Stimulated activated CD8-positive, alpha-beta memory T cell treated with anti-CD3 and anti-CD28 coated beads, Interleukin-12 subunit alpha, Interleukin-12 subunit beta, amount 100 ng/mL, for 4 hours (primary cell): ENCODE results near the gene SNAP25.

Experiments used
- DNase-seq: peaks from one replicate; pipeline ENCODE4 v3.0.0-alpha.2; 2020; ENCODE audit warnings: low read depth

Gene SNAP25

DNA sequence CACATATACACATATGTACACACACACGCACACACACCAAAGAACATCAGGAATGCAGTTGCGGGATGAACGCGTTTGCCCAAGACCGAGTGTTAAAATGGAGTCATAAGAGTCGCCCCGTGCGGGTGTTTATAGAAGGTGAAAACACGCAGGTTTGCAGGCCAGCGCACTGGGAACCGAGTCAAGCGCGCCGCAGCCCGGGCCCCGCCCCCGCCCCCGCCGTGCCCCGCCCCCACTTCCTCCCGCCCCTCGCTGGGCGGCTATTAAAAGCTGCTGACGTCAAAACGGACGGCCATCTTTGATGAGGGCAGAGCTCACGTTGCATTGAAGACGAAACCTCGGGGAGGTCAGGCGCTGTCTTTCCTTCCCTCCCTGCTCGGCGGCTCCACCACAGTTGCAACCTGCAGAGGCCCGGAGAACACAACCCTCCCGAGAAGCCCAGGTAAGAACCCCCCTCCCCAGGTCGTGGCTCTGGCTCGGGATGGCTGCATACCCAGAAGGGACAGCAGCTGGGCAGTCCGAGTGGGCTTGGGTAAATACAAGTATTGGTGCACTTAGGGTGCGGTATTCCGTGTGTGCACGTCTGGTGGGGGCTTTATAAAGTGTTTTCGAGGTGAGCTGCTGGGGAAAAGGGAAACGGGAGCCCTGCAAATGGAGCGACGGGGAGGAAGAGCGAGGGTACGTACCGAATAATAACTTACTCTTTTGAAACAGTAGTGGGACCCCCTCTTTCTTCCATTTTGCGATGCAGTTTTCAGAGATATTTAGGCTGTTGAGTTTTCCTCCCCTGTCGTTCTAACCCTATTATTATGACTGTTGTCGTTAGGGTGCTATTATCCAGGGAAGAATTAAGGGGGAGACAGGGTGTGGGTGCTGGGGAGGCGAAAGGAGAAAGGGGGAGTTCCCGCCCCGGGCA, at the start of gene SNAP25:
Gene SNAP25, plus strand, starts transcription at position 295 of the 916 bp plus-strand sequence. CDS start 56,662 bp downstream, outside the sequence.
- no peak for DNase-seq

DNA sequence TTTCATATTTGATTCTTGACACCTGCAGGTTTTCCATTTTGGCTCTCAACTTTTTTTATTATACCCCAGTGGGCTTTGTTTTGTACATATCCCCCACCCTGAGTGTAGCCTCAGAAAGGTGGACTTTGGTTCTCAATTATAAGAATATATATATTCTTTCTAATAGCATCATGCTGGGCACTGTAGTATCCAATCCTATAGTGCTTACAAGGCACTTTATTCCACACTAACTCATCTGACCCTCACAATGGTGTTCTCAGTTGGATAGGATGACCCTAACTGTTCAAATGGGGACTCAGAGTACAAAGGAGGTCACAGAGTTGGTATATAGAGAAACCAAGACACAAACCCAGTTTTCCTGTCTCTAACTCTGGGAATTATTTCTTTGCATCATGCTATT, 48.9 kb upstream of the SNAP25 start:
- no peak for DNase-seq

DNA sequence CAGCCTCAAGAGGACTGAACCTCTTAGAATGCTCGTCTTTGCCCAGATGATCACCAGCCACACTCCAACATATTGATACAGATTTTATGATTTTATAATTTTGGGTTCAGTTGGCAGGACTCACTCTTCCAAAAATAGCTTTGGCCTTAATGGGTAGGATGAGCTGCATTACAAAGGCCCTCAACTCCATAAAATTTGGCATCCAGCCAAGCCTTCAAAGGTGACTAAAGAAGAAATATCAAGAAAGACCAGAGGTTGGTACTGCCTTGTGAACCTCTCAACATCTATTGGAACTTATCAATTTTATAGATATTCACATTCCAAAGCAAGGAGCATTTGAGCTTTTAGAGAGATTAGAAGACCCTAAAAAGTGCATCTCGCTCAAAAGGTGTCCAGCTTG, 48.4 kb upstream of the SNAP25 start:
- DNase-seq, result no peak

DNA sequence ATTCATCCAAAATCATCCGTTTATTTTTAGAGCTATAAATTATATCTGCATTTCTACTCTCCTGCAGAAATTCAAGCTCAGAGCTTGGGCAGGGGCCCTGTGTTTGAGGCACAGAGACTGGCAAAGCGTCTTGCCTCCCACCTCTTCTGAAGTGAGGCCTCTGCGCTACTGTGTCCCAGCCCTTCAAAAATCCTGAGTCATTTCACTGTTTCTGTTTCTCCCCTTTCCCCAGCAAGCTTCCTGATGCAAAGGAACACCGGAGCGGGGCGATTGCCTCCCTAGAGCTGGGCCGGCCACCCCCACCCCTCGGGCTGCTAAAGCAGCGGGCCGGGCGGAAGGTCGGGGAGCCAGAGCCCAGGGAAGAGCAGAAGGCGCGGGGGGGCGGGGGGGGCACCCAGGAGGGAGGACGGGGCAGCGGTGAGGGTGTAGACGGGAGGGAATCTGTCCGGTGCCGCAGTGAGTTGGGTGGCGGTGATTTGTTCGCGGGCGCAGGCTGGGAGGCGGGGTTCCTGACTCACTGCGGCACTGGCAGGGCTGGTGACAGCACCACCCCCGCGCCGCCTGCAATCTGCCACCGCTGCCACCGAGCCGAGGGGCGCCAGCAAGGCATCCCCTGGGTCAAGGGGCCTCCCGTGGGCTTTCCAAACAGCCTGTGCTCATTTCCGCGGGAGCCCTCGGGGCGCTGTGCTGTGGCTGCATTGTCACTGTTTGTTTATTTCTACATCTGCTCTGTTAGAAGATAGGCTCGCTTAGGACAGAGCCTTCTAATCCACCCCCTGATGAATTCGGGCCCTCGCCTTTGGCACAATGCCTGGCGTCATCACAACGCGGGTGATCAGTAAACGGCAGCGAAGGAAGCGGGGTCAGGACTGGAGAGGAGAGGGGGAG, 46.5 kb upstream of the SNAP25 start:
- no peak for DNase-seq

DNA sequence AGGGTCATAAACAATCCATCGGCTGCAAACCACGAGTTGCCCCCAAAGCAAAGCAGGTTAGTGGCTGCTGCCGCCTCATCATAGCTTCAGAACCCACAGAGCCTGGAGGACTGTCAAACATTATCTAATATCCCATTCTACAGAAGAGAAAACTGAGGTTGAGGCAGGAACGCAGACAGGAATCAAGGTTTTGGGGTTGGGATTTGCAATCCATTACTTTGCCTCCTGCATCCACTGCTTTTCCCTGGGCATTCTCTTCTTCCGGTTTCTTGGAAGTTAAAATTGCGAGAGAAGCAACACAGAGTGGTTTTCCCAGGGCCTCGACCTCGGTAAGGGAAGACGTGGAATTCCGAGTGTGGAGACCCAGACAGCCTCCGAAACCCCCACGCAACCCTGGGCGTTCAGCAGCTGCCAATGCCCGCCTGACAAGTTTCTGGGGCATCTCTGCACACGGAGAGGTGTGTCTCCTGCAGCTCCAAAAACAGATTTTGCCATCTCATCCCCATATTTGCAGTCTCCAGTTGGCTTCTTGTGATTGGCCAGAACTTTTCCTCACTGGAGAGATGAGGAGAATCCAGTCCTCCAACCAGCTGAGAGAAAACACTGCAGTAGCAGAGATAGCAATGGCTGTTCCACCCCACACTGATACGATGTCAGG, 45.5 kb upstream of the SNAP25 start:
- DNase-seq, result no peak

DNA sequence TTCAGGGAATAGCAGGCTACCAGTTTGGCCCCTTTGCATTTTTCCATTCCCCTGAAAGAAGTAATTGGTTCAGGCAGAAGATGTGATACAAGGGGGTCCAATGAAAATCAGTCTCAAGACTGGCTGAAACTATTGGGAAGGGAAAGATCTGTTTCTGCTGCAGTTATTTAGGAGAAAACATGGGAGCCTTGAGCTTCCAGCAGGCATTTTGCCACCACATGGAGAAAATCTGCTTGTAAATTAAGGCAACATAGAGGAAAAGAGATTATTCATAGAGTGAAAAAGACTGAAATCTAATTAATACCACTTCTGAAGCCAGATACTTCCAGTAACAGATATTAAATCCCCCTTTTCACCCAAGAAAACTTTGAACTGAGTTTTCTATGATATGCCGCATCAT, 44.2 kb upstream of the SNAP25 start:
- no peak for DNase-seq

DNA sequence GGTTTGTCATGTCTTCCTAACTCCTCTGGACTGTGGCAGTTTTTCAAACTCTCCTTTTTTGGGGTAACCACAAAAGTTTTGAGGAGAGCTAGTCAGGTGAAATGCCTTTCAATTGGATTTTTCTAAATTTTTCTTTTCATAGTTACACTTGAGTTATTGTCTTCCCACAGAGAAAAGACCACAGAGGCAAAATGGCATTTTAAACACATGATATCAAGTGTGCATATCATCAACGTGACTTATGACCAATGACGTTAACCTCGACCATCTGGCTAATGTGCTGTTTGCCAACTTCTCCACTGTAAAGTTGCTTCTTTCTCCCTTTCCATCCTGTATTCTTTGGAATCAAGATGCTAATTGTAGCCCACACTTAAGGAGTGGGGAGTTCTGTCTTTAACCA, 41.3 kb upstream of the SNAP25 start:
- DNase-seq, result no peak

DNA sequence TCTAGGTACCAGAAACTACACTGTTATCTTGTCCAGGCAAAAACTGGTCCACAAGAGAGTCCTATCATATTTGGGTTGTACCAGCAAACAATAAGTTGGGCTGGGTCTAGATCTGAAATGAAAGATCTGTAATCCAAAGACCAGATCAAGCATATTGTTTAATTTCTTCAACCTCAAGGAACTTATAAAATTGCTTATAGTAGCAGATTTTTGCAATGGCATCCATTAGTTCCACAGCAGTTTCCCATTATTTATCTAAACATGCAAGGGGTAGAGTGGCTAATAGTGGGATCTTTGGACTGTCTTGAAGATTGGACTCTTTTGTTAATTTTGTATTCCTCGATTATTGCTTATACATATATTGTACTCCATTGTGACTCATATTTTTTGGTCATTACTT, 40.5 kb upstream of the SNAP25 start:
- no peak for DNase-seq

DNA sequence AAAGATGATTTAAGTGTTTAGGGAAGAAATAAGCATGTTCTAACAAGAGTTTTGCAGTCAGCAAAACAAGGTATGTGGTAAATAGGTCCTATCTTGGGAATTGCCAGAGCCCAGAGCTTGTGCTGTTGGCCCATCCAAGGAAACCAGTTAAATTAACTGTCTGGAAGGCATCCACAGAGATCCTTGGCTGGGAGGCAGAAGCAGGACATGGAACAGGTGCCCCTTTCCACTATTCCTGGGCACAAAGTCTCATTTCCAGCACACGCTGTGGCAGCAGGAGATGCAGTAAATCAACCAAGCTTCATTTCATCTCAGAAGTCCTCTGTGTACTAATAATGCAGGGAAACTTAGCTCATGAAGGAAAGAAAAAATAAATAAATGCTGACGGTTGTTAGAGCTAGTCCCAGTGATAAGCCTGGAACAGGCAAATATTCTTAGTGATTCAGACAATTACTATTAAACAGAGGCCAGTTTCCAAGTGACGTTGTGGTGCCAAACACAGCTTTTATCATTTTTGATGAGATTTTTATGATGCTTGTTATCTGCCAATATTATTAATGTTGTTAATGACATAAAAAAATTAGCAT, 39.8 kb upstream of the SNAP25 start:
- no peak for DNase-seq

DNA sequence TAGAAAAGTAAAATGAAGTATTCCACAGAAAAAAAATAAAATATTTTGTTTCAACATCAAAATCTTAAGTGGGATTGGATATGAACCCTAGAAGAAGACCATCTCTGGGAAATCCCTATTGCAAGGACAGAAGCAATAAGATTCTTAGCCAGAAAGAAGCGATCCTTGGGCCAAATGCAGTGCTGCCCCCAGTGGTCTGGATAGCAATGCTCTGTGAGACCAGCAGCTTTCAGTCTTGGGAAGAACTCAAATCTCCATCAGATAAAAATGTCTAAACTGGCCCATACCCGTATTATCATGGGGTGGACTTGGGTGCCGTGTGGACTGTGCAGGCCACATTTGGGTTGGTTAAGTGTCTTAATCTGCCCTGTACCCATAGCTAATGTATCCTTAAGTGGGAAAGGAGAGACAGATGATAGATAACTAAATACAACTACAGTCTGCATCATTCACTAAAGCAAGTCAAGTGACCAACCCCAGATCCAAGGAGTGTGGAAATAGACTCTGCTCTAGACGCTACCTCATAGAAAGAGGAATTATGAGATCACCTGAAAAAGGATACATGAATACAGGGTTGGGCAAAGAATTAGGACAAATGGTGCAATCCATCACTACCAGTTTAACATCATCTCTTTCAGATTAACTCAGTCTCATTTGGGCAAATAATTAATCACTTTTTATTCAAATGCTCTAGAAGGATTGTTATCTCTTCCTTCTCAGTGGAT, 38.9 kb upstream of the SNAP25 start:
- DNase-seq, result no peak

DNA sequence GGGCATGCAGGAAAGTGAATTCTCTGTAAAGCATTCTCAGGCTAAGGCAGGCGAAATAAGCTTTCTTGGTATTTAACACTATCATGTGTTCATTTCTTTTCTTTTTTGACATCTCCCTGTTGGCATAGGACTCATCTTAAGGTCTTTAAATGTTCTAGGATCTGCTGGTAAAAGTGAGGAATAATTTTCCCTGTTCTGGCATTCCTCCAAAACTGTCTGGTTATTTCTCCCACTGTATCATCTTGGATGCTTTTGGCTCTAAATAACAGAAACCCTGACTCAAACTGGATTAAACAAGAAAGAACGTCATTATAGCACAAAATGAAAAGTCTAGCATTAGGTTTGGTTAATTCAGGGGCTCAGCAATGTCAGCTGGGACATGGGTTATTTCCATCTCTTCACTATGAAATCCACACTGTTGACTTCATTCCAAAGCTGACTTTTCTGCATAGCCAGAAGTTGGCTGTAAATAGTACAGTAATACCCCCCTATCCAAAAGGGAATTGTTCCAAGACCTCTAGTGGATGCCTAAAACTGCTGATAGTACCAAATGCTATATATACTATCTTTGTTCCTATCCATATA, 37.9 kb upstream of the SNAP25 start:
- no peak for DNase-seq

DNA sequence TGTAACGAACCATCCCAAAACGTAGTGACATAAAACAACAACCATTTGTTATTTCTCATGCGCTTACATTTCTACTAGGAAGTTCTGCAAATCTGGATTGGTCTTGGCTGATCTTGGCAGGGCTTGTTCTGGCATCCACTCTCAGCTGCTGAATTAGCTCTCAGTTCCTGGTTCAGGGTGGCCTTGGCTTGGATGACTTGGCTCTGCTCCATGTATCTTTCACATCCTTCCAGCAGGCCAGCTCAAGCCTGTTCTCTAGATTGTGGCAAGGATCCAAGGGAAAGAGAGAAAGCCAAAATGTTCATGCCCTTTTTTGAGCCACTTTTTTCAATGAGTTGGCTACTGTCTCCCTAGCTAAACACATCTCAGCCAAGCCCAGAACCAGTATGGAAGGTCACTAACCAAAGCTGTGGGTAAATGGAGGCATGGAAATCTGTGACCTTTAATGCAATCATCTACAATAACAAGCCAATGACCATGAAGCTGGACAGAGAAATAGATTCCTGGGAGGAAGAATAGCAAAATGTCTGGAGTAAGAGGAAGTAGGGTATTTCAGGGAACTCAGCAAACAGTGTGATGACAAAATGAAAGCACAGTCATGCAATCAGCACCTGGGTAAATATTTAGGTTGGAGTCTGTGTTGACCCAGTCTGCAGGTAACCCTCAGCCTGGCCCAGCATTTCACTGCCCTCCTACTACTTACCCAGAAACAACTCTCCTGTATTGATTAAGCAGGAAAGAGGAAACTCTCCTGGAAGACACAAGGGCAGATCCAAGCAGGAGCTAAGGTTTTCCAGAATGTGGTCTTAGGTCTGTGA, 32.7 kb upstream of the SNAP25 start:
- no peak for DNase-seq

DNA sequence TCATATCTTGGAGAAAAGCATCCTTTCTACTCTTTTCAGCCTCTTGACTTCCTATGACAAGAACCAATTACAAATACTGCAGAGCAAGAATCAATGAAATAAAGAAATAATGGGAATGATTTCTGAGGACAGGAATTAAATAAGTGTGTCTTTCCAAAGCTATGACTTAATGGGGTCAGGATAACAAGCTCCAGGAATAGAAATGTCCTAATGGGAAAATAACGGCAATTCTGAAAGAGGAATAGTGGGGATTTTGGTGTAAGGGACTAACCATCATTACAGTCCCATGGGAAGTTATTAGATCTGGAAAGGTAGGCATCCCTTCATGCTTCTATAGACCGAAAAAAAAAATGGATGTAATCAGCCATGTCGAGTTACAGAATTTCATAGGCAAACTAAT, 28.2 kb upstream of the SNAP25 start:
- no peak for DNase-seq

DNA sequence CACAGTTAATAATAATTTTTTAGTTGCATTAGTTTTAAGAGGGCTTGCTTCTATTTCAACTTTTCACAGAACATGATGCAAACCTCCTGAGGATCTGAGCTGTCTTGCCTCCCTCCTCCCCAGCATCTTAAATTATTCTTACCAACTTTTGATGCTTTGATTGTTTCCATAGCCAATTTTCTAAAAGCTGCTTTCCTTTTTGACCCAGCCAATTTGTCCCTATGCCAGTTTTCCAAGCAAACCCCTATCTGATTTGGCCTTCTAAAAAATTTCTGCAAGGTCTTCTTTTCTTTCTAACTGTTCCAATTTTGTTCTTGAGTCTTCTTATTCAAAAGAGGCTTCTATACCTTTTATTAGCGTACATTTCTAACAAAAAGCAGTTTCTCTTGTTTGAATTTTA, 26.5 kb upstream of the SNAP25 start:
- DNase-seq, result no peak

DNA sequence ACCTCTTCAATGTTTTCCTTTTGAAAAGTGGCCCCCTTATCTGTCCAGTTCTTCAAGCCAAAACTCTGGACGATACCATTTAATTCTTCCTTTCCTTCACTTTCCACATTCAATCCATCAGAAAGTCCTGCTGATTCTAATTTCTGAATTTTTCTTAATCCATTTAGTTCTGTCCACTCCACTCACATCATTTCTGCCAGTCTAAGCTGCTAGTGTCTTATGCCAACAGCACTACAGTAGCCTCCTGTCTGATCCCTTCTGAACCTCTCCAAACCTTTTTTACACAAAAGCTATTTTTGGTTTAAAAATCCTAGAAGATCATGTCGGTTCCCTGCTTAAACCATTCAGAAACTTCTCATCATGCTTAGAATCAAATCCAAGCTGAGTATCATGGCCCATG, 24.5 kb upstream of the SNAP25 start:
- DNase-seq, result no peak

DNA sequence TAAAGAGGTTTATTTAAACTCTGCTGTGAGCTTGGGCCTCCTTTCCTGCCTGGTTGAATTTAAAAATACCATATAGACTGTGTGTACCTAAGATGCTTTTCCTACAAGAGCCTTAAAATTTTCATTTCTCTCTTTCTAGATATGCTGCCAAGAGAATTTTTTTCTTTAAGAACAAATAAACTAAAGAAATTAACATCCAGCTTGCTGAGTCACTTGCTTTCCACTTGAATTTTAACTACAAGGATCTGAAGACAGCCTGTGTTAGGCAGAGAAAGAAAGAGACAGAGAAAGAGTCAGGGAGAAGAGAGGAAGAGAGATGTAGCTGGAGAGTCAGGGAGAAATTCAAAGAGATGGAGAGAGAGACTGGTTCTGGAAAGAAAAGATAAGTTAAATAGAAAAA, 18.3 kb upstream of the SNAP25 start:
- no peak for DNase-seq

DNA sequence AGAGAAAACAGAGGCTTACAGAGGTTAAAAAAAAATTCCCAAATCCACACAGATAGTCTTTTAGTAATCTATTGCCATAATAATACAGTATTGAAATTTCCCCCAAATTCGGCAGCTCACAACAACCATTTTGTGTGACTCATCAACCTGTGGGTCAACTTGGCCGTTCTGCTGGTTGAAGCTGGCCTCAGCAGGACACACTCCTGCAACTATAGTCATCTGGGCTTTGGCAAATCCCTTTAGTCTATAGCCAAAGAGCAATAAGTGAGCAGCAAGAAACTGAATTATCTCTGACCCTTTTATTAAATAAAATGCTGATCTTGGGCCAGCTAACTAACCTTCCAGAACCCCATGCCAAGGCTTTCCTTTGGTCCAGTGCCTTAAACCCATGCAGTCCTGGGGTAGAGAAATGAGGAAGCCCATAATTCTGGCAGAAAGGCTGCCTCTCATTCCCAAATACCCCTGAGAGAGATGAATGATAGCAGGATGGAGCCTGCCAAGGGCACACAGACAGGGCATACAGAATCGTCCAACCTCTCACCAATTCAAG, 17.2 kb upstream of the SNAP25 start:
- no peak for DNase-seq

DNA sequence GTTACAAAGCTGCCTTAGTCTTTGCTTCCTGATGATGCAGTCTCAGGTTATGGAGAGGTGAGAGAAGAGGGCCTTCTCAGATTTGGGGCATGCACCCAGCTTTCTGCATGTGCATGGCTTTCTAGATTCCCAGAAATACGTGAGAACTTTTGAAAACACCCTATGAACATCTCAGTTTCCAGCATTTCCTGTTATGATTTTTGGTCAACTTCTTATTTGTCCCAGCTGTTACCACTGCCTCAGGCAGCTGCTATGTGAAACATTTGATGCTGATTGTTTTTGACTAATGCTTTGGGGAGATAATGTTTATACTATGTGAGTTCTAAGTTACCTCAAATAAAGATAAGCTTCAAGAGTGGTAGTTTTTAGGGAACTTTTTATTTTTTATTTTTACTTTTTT, 9.5 kb upstream of the SNAP25 start:
- no peak for DNase-seq

DNA sequence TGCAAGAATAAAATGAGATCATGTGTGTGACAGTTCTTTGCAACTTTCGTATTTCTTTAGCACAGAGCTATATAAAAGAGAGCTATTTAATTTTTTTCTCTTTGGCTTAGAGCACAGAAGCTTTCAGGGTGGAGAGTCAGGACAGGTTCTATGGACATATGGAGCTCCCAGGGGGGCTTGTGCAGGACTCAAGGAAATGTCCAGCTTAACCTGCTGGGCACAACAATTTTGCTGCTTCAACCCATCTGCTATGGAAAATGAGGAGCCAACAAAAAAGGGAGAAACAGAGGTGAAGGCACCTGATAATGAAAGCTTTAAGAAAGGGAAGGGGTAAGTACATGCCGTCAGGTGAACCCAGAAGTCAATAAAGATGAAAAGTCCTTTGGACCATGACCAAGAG, 5.1 kb upstream of the SNAP25 start:
- DNase-seq, result no peak
